ENCODE results near the gene CD200R1L. TPM values are rescaled to one million over a fixed set of nuclear protein-coding genes. Genes with fewer than 3 reads are reported as not detected.

Gene CD200R1L
- total and polyA plus RNA-seq, 2 experiments from 2014 or later, result not detected

DNA sequence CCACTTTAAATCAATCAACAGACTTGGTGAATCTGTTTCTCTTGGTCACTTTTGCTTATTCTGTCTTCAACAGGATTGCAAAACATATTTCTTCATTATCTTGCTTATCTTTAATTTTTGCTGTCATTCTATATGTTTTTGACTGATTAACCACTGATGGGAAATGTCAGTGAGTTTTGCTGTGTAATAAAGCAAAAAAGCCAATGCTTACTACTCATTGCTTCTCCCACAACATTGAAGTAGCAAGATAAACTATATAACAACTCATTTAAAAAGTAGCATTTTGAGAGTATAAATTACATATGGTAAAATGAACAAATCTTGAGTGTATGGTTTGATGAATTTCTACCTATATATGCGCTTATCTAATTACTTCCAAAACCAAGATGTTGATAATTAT lies 892 bp downstream of the CD200R1L start:
- no peak overlapping the region for H3K4me3 Mint-ChIP-seq
- TF ChIP-seq STAT1 (IDR thresholded peaks at IDR 0.05; ENCODE audit: unreplicated experiment), result no peak
- TF ChIP-seq, protein P1, sequence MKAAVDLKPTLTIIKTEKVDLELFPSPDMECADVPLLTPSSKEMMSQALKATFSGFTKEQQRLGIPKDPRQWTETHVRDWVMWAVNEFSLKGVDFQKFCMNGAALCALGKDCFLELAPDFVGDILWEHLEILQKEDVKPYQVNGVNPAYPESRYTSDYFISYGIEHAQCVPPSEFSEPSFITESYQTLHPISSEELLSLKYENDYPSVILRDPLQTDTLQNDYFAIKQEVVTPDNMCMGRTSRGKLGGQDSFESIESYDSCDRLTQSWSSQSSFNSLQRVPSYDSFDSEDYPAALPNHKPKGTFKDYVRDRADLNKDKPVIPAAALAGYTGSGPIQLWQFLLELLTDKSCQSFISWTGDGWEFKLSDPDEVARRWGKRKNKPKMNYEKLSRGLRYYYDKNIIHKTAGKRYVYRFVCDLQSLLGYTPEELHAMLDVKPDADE (IDR thresholded peaks at IDR 0.05), result no peak
- TF ChIP-seq, protein P2, sequence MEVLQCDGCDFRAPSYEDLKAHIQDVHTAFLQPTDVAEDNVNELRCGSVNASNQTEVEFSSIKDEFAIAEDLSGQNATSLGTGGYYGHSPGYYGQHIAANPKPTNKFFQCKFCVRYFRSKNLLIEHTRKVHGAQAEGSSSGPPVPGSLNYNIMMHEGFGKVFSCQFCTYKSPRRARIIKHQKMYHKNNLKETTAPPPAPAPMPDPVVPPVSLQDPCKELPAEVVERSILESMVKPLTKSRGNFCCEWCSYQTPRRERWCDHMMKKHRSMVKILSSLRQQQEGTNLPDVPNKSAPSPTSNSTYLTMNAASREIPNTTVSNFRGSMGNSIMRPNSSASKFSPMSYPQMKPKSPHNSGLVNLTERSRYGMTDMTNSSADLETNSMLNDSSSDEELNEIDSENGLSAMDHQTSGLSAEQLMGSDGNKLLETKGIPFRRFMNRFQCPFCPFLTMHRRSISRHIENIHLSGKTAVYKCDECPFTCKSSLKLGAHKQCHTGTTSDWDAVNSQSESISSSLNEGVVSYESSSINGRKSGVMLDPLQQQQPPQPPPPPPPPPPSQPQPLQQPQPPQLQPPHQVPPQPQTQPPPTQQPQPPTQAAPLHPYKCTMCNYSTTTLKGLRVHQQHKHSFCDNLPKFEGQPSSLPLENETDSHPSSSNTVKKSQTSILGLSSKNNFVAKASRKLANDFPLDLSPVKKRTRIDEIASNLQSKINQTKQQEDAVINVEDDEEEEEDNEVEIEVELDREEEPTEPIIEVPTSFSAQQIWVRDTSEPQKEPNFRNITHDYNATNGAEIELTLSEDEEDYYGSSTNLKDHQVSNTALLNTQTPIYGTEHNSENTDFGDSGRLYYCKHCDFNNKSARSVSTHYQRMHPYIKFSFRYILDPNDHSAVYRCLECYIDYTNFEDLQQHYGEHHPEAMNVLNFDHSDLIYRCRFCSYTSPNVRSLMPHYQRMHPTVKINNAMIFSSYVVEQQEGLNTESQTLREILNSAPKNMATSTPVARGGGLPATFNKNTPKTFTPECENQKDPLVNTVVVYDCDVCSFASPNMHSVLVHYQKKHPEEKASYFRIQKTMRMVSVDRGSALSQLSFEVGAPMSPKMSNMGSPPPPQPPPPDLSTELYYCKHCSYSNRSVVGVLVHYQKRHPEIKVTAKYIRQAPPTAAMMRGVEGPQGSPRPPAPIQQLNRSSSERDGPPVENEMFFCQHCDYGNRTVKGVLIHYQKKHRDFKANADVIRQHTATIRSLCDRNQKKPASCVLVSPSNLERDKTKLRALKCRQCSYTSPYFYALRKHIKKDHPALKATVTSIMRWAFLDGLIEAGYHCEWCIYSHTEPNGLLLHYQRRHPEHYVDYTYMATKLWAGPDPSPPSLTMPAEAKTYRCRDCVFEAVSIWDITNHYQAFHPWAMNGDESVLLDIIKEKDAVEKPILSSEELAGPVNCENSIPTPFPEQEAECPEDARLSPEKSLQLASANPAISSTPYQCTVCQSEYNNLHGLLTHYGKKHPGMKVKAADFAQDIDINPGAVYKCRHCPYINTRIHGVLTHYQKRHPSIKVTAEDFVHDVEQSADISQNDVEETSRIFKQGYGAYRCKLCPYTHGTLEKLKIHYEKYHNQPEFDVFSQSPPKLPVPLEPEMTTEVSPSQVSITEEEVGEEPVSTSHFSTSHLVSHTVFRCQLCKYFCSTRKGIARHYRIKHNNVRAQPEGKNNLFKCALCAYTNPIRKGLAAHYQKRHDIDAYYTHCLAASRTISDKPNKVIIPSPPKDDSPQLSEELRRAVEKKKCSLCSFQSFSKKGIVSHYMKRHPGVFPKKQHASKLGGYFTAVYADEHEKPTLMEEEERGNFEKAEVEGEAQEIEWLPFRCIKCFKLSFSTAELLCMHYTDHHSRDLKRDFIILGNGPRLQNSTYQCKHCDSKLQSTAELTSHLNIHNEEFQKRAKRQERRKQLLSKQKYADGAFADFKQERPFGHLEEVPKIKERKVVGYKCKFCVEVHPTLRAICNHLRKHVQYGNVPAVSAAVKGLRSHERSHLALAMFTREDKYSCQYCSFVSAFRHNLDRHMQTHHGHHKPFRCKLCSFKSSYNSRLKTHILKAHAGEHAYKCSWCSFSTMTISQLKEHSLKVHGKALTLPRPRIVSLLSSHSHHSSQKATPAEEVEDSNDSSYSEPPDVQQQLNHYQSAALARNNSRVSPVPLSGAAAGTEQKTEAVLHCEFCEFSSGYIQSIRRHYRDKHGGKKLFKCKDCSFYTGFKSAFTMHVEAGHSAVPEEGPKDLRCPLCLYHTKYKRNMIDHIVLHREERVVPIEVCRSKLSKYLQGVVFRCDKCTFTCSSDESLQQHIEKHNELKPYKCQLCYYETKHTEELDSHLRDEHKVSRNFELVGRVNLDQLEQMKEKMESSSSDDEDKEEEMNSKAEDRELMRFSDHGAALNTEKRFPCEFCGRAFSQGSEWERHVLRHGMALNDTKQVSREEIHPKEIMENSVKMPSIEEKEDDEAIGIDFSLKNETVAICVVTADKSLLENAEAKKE (CRISPR knock-in tag; IDR thresholded peaks at IDR 0.05), result no peak
- no peak for TF ChIP-seq NANOG (IDR thresholded peaks at IDR 0.05; ENCODE audit: borderline replicate concordance)
- Histone ChIP-seq H3K4me3 (no peak overlapping the region), H4K20me1 (replicated peaks; ENCODE audit: insufficient read depth) (no peaks in the 10 kb centered on the region), H3K36me3 (ENCODE audit: insufficient read depth) (no peaks in the 10 kb centered on the region), H3K9me2 (ENCODE audit: insufficient read depth) (no peaks in the 10 kb centered on the region; the same call in 1 of the 2 replicates), H2AFZ (no peak overlapping the region), H3K79me2 (replicated peaks; ENCODE audit: insufficient read depth) (no peaks in the 10 kb centered on the region), H3F3A (replicated peaks; ENCODE audit: low read depth) (no peaks in the 10 kb centered on the region), H3K4me1 (ENCODE audit: insufficient read depth) (no peaks in the 10 kb centered on the region), H3K27ac (ENCODE audit: low read depth) (no peak overlapping the region), H3K4me2 (no peak overlapping the region), H3K27me3 (ENCODE audit: insufficient read depth) (no peaks in the 10 kb centered on the region)
- H3K27me3 Mint-ChIP-seq (ENCODE audit: insufficient read depth, low read depth, poor library complexity), result peaks cover 3% of the 10 kb centered on the region
- peaks cover 12% of the 10 kb centered on the region for H3K9me3 Mint-ChIP-seq
- no peak overlapping the region for H3K27ac Mint-ChIP-seq
- ATAC-seq, result no peak
- H3K36me3 Mint-ChIP-seq (ENCODE audit: low read depth), result no peaks in the 10 kb centered on the region
- no peaks in the 10 kb centered on the region for H3K4me1 Mint-ChIP-seq
- DNase-seq (ENCODE audit: low spot score), result no peak

DNA sequence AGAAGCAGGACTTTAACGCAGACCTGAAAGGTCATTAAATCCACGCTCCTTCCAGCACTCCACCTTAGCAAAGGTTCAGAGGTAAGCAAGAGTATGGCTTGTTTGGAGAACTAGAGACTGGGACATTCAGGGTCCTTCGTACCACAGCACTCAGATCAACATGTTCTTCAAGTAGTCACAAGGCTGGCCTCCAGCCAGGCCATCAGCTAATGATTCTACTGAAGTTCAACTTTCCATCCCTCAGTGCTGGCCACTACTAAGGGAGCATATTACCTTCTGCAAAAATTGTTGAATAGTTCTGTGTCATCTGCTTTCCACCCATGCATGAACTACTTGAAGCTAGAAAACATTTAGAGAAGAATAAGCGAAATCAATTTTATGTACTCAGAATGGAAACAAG lies 17.6 kb downstream of the CD200R1L start:
- no peaks in the 10 kb centered on the region for H3K9me3 Mint-ChIP-seq
- Histone ChIP-seq H3K4me1 (ENCODE audit: insufficient read depth) (no peaks in the 10 kb centered on the region), H4K20me1 (replicated peaks; ENCODE audit: insufficient read depth) (no peaks in the 10 kb centered on the region), H3K36me3 (ENCODE audit: insufficient read depth) (no peaks in the 10 kb centered on the region), H3F3A (replicated peaks; ENCODE audit: low read depth) (no peaks in the 10 kb centered on the region), H3K4me3 (no peak overlapping the region), H3K27ac (ENCODE audit: low read depth) (no peak overlapping the region), H3K4me2 (no peak overlapping the region), H3K79me2 (replicated peaks; ENCODE audit: insufficient read depth) (no peaks in the 10 kb centered on the region), H3K27me3 (ENCODE audit: insufficient read depth) (no peaks in the 10 kb centered on the region), H3K9me2 (ENCODE audit: insufficient read depth) (no peaks in the 10 kb centered on the region), H2AFZ (no peak overlapping the region)
- no peak overlapping the region for H3K4me3 Mint-ChIP-seq
- H3K4me1 Mint-ChIP-seq, result no peaks in the 10 kb centered on the region
- no peaks in the 10 kb centered on the region for H3K36me3 Mint-ChIP-seq (ENCODE audit: low read depth)
- ATAC-seq (no peak), DNase-seq (ENCODE audit: low spot score) (no peak)
- no peak overlapping the region for H3K27ac Mint-ChIP-seq
- H3K27me3 Mint-ChIP-seq (ENCODE audit: insufficient read depth, low read depth, poor library complexity), result no peaks in the 10 kb centered on the region
- TF ChIP-seq, protein P2 (CRISPR knock-in tag; IDR thresholded peaks at IDR 0.05), result no peak
- no peak for TF ChIP-seq EZH2 (IDR thresholded peaks at IDR 0.05; ENCODE audit: low read depth, unreplicated experiment)
- no peak for TF ChIP-seq ZNF331 (CRISPR knock-in tag; IDR thresholded peaks at IDR 0.05; ENCODE audit: low read depth)
